GM12892 (cell line): ENCODE measurements around the gene LKAAEAR1.

ENCODE experiments used
- POLR2A ChIP-seq: IDR thresholded peaks from 2 replicates; pipeline ENCODE4 v1.6.1; 2011; ENCODE audit warnings: low read depth, low read length, control low read depth
- POLR2AphosphoS5 ChIP-seq: IDR thresholded peaks from 2 replicates; pipeline ENCODE4 v1.6.1; 2011; ENCODE audit warnings: low read depth, low read length, control low read depth
- TAF1 ChIP-seq: IDR thresholded peaks from 2 replicates; pipeline ENCODE4 v1.6.1; 2011; ENCODE audit warnings: low read depth, mild to moderate bottlenecking, control low read depth, low read length, borderline replicate concordance

DNA sequence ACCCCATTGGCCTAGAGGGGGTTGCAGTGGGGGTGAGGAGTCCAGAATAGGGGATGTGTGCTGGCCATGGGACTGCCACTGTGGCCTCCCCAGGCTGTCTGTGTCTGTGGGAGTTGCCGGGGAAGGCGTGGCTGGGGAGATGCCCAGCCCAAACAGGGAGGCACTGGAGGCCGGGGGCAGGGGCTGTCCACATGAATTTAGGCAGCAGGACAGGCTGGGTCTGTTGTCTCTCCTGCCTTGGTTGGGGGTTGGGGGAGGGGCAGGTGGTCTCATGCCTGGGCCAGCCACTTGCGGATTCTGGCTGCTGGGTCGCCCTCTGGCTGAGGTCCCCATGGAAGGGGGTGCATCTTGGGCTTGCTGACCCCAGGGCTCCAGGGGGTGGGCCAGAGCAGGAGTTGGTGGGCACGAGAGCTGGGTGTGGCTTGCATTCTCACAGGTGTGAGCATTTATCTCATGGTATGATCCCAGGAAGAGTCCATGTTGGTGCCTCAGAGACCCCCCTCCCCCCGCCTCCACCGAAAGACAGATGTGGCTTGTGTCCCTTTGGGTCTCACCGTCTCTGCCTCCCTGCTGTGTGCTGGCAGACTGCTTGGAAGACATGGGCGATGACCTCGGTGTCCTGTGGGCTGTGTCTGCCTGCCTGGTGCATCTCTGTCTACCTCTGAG, 38.7 kb downstream of the LKAAEAR1 start:
- no peak for TF ChIP-seq POLR2A
- no peak for TF ChIP-seq POLR2AphosphoS5
- TF ChIP-seq TAF1 = no peak
